GM12865 (cell line): ENCODE measurements around the gene FBLN5.
A peak's percentile ranks its signal among the peaks of the same experiment; 100 is the strongest.
"Not testable (repeated sequence)": the region's sequence is repeated elsewhere in the genome, so short reads cannot be mapped to it uniquely, and the experiment has no call there.

Experiments used
- DNase-seq: peaks from one replicate; pipeline ENCODE4 v3.0.0; 2010; ENCODE audit warnings: low read depth
- H3K4me3 ChIP-seq: 2 replicates; pipeline ENCODE4 v1.5.1; 2011; ENCODE audit warnings: mild to moderate bottlenecking, low read depth, low read length, control low read depth
- TF ChIP-seq, protein P1 (sequence below): IDR thresholded peaks from 2 replicates; pipeline ENCODE4 v1.5.1; 2011; ENCODE audit warnings: low read length, control low read depth, low read depth, inconsistent platforms; ENCODE audit not compliant: insufficient read depth; ENCODE audit errors: missing control alignments

FBLN5 gene

DNA sequence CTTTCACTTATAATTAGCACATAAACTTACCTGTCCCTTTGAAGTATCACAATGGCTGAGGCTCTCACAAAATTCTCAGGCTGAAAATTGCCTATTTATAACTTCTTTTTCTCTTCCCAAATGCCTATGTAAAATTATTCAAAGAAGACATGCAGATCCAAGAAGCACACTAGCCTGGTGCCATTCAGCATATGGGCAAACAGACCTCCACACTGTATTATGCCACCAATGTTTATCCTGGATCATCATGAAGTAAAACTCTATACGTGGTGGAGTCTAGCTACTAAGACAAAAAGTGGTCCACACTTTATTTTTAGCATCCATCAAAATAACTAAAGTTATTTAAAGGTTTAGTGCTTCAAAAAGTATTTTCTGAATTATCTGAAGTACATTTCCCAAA is 95.9 kb downstream of the FBLN5 start:
- no peak overlapping the region for H3K4me3 ChIP-seq
- TF ChIP-seq, protein P1, sequence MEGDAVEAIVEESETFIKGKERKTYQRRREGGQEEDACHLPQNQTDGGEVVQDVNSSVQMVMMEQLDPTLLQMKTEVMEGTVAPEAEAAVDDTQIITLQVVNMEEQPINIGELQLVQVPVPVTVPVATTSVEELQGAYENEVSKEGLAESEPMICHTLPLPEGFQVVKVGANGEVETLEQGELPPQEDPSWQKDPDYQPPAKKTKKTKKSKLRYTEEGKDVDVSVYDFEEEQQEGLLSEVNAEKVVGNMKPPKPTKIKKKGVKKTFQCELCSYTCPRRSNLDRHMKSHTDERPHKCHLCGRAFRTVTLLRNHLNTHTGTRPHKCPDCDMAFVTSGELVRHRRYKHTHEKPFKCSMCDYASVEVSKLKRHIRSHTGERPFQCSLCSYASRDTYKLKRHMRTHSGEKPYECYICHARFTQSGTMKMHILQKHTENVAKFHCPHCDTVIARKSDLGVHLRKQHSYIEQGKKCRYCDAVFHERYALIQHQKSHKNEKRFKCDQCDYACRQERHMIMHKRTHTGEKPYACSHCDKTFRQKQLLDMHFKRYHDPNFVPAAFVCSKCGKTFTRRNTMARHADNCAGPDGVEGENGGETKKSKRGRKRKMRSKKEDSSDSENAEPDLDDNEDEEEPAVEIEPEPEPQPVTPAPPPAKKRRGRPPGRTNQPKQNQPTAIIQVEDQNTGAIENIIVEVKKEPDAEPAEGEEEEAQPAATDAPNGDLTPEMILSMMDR = no peak
- DNase-seq = no peak

- no peak overlapping the region for H3K4me3 ChIP-seq
- no peak for DNase-seq
- TF ChIP-seq, protein P1 = no peak
Measured at GRCh38 chr14:91848504-91849001, 98.9 kb downstream of the FBLN5 start.

DNA sequence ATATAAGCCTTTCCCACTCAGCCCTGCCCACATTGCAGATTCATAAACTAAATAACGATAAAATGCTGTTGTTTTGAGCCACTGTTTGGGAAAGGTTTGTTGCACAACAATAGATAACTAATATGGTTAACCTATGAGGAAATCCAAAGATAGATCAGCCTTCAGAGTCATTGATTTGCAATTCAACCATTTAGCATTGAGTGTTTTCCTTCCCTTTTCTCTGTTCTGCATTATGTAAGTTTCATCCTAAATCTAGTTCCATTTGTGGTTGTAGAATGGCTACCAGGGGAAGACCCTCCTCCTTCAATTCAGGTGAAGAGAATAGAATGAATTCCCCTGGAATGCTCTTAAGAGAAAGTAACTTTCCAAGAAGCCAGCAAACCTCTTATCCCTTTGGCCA is 99.8 kb downstream of the FBLN5 start:
- no peak overlapping the region for H3K4me3 ChIP-seq
- TF ChIP-seq, protein P1 = no peak
- no peak for DNase-seq

DNA sequence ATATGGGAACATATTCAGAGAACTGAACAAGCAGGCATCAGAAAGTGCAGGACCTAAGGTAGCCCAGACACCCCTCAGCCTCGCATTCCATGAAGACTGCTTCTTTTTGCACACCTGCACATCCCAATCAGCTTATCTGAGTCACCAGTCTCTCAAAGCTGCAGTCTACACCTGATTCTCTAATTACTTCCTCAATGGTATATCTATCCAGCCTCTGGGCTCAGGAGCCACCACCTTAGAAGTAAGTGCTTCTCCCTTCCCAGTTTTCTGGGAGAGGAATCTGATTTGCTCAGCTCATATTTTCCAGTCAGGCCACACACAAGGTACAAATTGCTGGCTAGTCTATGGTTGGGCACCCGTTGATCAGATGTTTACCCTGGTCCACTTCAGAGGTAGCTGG is 101.8 kb downstream of the FBLN5 start:
- H3K4me3 ChIP-seq = no peak overlapping the region
- DNase-seq = no peak
- TF ChIP-seq, protein P1 = no peak

GRCh38 chr14:91845056-91845455 is 102.4 kb downstream of the FBLN5 start:
- H3K4me3 ChIP-seq = not testable (repeated sequence)

DNA sequence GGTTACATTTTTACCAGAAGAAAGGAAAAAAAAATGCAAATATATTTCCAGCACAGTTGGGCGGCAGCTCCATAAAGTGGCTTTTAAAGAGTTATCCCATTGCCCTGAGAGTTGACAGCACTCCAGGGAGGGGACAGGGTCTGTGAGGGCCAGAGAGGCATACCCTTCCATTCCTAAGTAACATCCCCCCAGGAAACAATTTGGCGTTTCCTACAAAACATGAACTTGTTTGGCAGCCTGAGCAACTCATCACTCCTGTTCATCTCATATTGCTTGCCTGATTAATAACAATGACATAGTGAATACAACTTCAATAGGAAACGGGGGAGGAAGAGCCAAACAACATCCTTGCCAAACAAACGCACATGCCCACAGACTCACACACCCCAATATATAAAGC is 103.5 kb downstream of the FBLN5 start:
- TF ChIP-seq, protein P1 = no peak
- no peak overlapping the region for H3K4me3 ChIP-seq
- DNase-seq = no peak

More at GRCh38 chr14:91845056-91845455, 102.4 kb downstream of the FBLN5 start:
- DNase-seq = not testable (repeated sequence)

- H3K4me3 ChIP-seq = no peak overlapping the region
- peak; percentile 34 for DNase-seq
- TF ChIP-seq, protein P1 = no peak
Measured at GRCh38 chr14:91843437-91843836, 104.1 kb downstream of the FBLN5 start.
